Measurements from ENCODE around the gene KIAA1671. TPM values are rescaled to one million over a fixed set of nuclear protein-coding genes. Genes with fewer than 3 reads are reported as not detected.
A peak's percentile ranks its signal among the peaks of the same experiment; 100 is the strongest.

Gene KIAA1671
- total RNA-seq, 1 donor from 2014 or later = 62.1 TPM

- peak overlapping the region; percentile 99 for H3K27ac Mint-ChIP-seq
Observed at GRCh38 chr22:24953384-24954113, 1.0 kb downstream of the KIAA1671 start.

GRCh38 chr22:24954114-24954463 is 1.6 kb downstream of the KIAA1671 start:
- Mint-ChIP-seq H3K36me3 (ENCODE audit: insufficient read depth) (peaks cover 2% of the 10 kb centered on the region), H3K27ac (peak overlapping the region; percentile 92), H3K27me3 (no peaks in the 10 kb centered on the region), H3K9me3 (ENCODE audit: low read depth) (no peaks in the 10 kb centered on the region), H3K4me1 (ENCODE audit: low read depth) (peaks cover 24% of the 10 kb centered on the region), H3K4me3 (ENCODE audit: low read depth) (peak overlapping the region; percentile 94)
- TF ChIP-seq CTCF (IDR thresholded peaks at IDR 0.05; ENCODE audit: unreplicated experiment) = no peak
- no peak for DNase-seq (ENCODE audit: low spot score, unreplicated experiment)

More at GRCh38 chr22:24953384-24954113, 1.0 kb downstream of the KIAA1671 start:
- Mint-ChIP-seq H3K9me3 (ENCODE audit: low read depth) (no peaks in the 10 kb centered on the region), H3K36me3 (ENCODE audit: insufficient read depth) (peaks cover 2% of the 10 kb centered on the region), H3K4me3 (ENCODE audit: low read depth) (peak overlapping the region; percentile 94), H3K4me1 (ENCODE audit: low read depth) (peaks cover 27% of the 10 kb centered on the region), H3K27me3 (no peaks in the 10 kb centered on the region)
- DNase-seq (ENCODE audit: low spot score, unreplicated experiment) = no peak
- TF ChIP-seq CTCF (IDR thresholded peaks at IDR 0.05; ENCODE audit: unreplicated experiment) = no peak

- DNase-seq (ENCODE audit: low spot score, unreplicated experiment) = no peak
- no peak for TF ChIP-seq CTCF (IDR thresholded peaks at IDR 0.05; ENCODE audit: unreplicated experiment)
- no peaks in the 10 kb centered on the region for H3K9me3 Mint-ChIP-seq (ENCODE audit: low read depth)
- H3K27me3 Mint-ChIP-seq = no peaks in the 10 kb centered on the region
- peak overlapping the region; percentile 94 for H3K4me3 Mint-ChIP-seq (ENCODE audit: low read depth)
- peak overlapping the region; percentile 62 for H3K27ac Mint-ChIP-seq
- H3K36me3 Mint-ChIP-seq (ENCODE audit: insufficient read depth) = peaks cover 2% of the 10 kb centered on the region
- H3K4me1 Mint-ChIP-seq (ENCODE audit: low read depth) = peaks cover 24% of the 10 kb centered on the region
Observed at GRCh38 chr22:24954856-24955255, 2.3 kb downstream of the KIAA1671 start.

GRCh38 chr22:24957043-24957442 is 4.5 kb downstream of the KIAA1671 start:
- Mint-ChIP-seq H3K9me3 (ENCODE audit: low read depth) (no peaks in the 10 kb centered on the region), H3K4me3 (ENCODE audit: low read depth) (no peak overlapping the region), H3K36me3 (ENCODE audit: insufficient read depth) (peaks cover 12% of the 10 kb centered on the region), H3K27me3 (no peaks in the 10 kb centered on the region), H3K27ac (peak overlapping the region; percentile 54), H3K4me1 (ENCODE audit: low read depth) (peaks cover 20% of the 10 kb centered on the region)
- DNase-seq (ENCODE audit: low spot score, unreplicated experiment) = no peak
- no peak for TF ChIP-seq CTCF (IDR thresholded peaks at IDR 0.05; ENCODE audit: unreplicated experiment)

GRCh38 chr22:24961217-24961844 is 8.8 kb downstream of the KIAA1671 start:
- no peak for TF ChIP-seq CTCF (IDR thresholded peaks at IDR 0.05; ENCODE audit: unreplicated experiment)
- Mint-ChIP-seq H3K36me3 (ENCODE audit: insufficient read depth) (peaks cover 15% of the 10 kb centered on the region), H3K9me3 (ENCODE audit: low read depth) (no peaks in the 10 kb centered on the region), H3K4me1 (ENCODE audit: low read depth) (peaks cover 4% of the 10 kb centered on the region), H3K27me3 (no peaks in the 10 kb centered on the region), H3K27ac (no peak overlapping the region), H3K4me3 (ENCODE audit: low read depth) (no peak overlapping the region)
- DNase-seq (ENCODE audit: low spot score, unreplicated experiment) = no peak
